H9 (cell line): Measurements from ENCODE around the gene STX10. TPM values are rescaled to one million over a fixed set of nuclear protein-coding genes. Genes with fewer than 3 reads are reported as not detected.
A peak's percentile ranks its signal among the peaks of the same experiment; 100 is the strongest.

Experiments used
- DNase-seq: peaks from one replicate; pipeline ENCODE4 v3.0.0-alpha.2; 2017
- H2AFZ ChIP-seq: one replicate; pipeline ENCODE4 v1.6.1; 2013; ENCODE audit warnings: mild to moderate bottlenecking, low read length, control low read depth, moderate library complexity
- H2AK5ac ChIP-seq: 2 replicates; pipeline ENCODE4 v1.6.1; 2013; ENCODE audit warnings: low read length, control low read depth, mixed read lengths; ENCODE audit not compliant: insufficient read length
- H2BK120ac ChIP-seq: one replicate; pipeline ENCODE4 v1.6.1; 2013; ENCODE audit warnings: low read depth, mild to moderate bottlenecking, low read length, control low read depth, inconsistent platforms; ENCODE audit not compliant: poor library complexity, severe bottlenecking
- H2BK12ac ChIP-seq: 2 replicates; pipeline ENCODE4 v1.6.1; 2013; ENCODE audit warnings: low read length, control low read depth, mixed read lengths, low read depth; ENCODE audit not compliant: insufficient read length
- H2BK15ac ChIP-seq: 2 replicates; pipeline ENCODE4 v1.6.1; 2013; ENCODE audit warnings: low read depth, low read length, control low read depth
- H2BK20ac ChIP-seq: one replicate; pipeline ENCODE4 v1.6.1; 2013; ENCODE audit warnings: low read depth, mild to moderate bottlenecking, low read length, control low read depth, inconsistent platforms; ENCODE audit not compliant: poor library complexity, severe bottlenecking
- H2BK5ac ChIP-seq: 2 replicates; pipeline ENCODE4 v1.6.1; 2013; ENCODE audit warnings: low read length, control low read depth, mixed read lengths; ENCODE audit not compliant: insufficient read length
- H3K14ac ChIP-seq: 2 replicates; pipeline ENCODE4 v1.6.1; 2013; ENCODE audit warnings: low read length, control low read depth; ENCODE audit not compliant: insufficient read depth
- H3K18ac ChIP-seq: 2 replicates; pipeline ENCODE4 v1.6.1; 2013; ENCODE audit warnings: low read depth, mild to moderate bottlenecking, mixed read lengths, low read length, control low read depth; ENCODE audit not compliant: insufficient read length
- H3K23ac ChIP-seq: 2 replicates; pipeline ENCODE4 v1.6.1; 2013; ENCODE audit warnings: low read length, control low read depth, mixed read lengths, low read depth; ENCODE audit not compliant: insufficient read length
- H3K23me2 ChIP-seq: 2 replicates; pipeline ENCODE4 v1.6.1; 2013; ENCODE audit warnings: low read depth, mild to moderate bottlenecking, mixed read lengths, low read length, control low read depth; ENCODE audit not compliant: insufficient read length, poor library complexity, severe bottlenecking
- H3K27ac ChIP-seq: 2 replicates; pipeline ENCODE4 v1.5.1; 2013; ENCODE audit warnings: low read length, control low read depth, mixed read lengths, low read depth; ENCODE audit not compliant: insufficient read length
- H3K27me3 ChIP-seq: 2 replicates; pipeline ENCODE4 v1.6.1; 2013; ENCODE audit warnings: low read length, control low read depth, inconsistent platforms; ENCODE audit not compliant: insufficient read depth
- H3K4ac ChIP-seq: 2 replicates; pipeline ENCODE4 v1.6.1; 2013; ENCODE audit warnings: low read depth, mild to moderate bottlenecking, control low read depth, inconsistent platforms, low read length, moderate library complexity
- H3K4me1 ChIP-seq: 2 replicates; pipeline ENCODE4 v1.6.1; 2013; ENCODE audit warnings: low read length, control low read depth, inconsistent platforms; ENCODE audit not compliant: insufficient read depth
- H3K4me2 ChIP-seq: 2 replicates; pipeline ENCODE4 v1.6.1; 2013; ENCODE audit warnings: low read length, control low read depth, mixed read lengths; ENCODE audit not compliant: insufficient read length, insufficient read depth
- H3K56ac ChIP-seq: 2 replicates; pipeline ENCODE4 v1.6.1; 2013; ENCODE audit warnings: low read depth, mild to moderate bottlenecking, mixed read lengths, low read length, control low read depth; ENCODE audit not compliant: insufficient read length
- H3K79me1 ChIP-seq: 2 replicates; pipeline ENCODE4 v1.6.1; 2013; ENCODE audit warnings: low read depth, mild to moderate bottlenecking, moderate library complexity, low read length, control low read depth, inconsistent platforms; ENCODE audit not compliant: insufficient read depth, poor library complexity, severe bottlenecking
- H3K79me2 ChIP-seq: 2 replicates; pipeline ENCODE4 v1.6.1; 2013; ENCODE audit warnings: low read length, control low read depth, inconsistent platforms; ENCODE audit not compliant: insufficient read depth
- H3K9ac ChIP-seq: 2 replicates; pipeline ENCODE4 v1.6.1; 2013; ENCODE audit warnings: low read length, control low read depth, mixed read lengths; ENCODE audit not compliant: insufficient read length; ENCODE audit errors: extremely low read depth
- H3K9me3 ChIP-seq: one replicate; pipeline ENCODE4 v1.6.1; 2013; ENCODE audit warnings: low read depth, low read length, inconsistent platforms; ENCODE audit not compliant: control insufficient read depth
- H3T11ph ChIP-seq: one replicate; pipeline ENCODE4 v1.6.1; 2013; ENCODE audit warnings: mild to moderate bottlenecking, low read length, control low read depth, inconsistent platforms
- H4K20me1 ChIP-seq: one replicate; pipeline ENCODE4 v1.6.1; 2013; ENCODE audit not compliant: control insufficient read depth, insufficient read length, insufficient read depth
- H4K5ac ChIP-seq: 2 replicates; pipeline ENCODE4 v1.6.1; 2013; ENCODE audit warnings: low read depth, mild to moderate bottlenecking, mixed read lengths, low read length, control low read depth; ENCODE audit not compliant: insufficient read length
- H4K8ac ChIP-seq: replicated peaks from 2 replicates; pipeline ENCODE4 v1.6.1; 2013; ENCODE audit warnings: low read length, control low read depth, mixed read lengths, low read depth; ENCODE audit not compliant: insufficient read length
- H4K91ac ChIP-seq: 2 replicates; pipeline ENCODE4 v1.6.1; 2013; ENCODE audit warnings: low read depth, mild to moderate bottlenecking, moderate library complexity, mixed read lengths, low read length, control low read depth; ENCODE audit not compliant: insufficient read length
- H3K27ac Mint-ChIP-seq, 3 experiments: 2 replicates in 2 of 3; 3 replicates in 1 of 3; pipeline ENCODE4 v1.8.0; 2020 to 2021; ENCODE audit warnings: mixed read lengths in 3 of 3, mild to moderate bottlenecking in 1 of 3, moderate library complexity in 1 of 3
- H3K27me3 Mint-ChIP-seq: 2 replicates; pipeline ENCODE4 v1.8.0; 2021; ENCODE audit warnings: low read depth, mild to moderate bottlenecking, moderate library complexity, mixed read lengths
- H3K36me3 Mint-ChIP-seq, 3 experiments: 2 replicates in 2 of 3; 3 replicates in 1 of 3; pipeline ENCODE4 v1.8.0; 2020 to 2021; ENCODE audit warnings: low read depth in 3 of 3, mixed read lengths in 3 of 3; ENCODE audit not compliant: insufficient read depth in 1 of 3
- H3K4me1 Mint-ChIP-seq, 2 experiments: 2 replicates each; pipeline ENCODE4 v1.8.0; 2020; ENCODE audit warnings: mixed read lengths in 2 of 2
- H3K4me3 Mint-ChIP-seq, 2 experiments: 2 replicates in 1 of 2; 3 replicates in 1 of 2; pipeline ENCODE4 v1.8.0; 2020 to 2021; ENCODE audit warnings: mild to moderate bottlenecking in 2 of 2, mixed read lengths in 2 of 2, moderate library complexity in 1 of 2
- H3K9me3 Mint-ChIP-seq, 2 experiments: 2 replicates in 1 of 2; 3 replicates in 1 of 2; pipeline ENCODE4 v1.8.0; 2020; ENCODE audit warnings: mild to moderate bottlenecking in 2 of 2, mixed read lengths in 2 of 2, moderate library complexity in 1 of 2
- CTCF ChIP-seq: fragments of 200-600 bp; sonication (generic); conservative IDR thresholded peaks from 3 replicates; pipeline ENCODE4 v1.8.0; 2021; ENCODE audit warnings: antibody characterized with exemption, mild to moderate bottlenecking
- WGBS: extraction: QIAGEN DNeasy Blood & Tissue Kit; methylation state at CpG from one replicate; pipeline ENCODE4 v1.1.7; 2013; ENCODE audit warnings: missing lambda C conversion rate, low lambda C conversion rate, mixed read lengths; ENCODE audit not compliant: insufficient read length; ENCODE audit errors: extremely low coverage; 5-methylcytosine and 5-hydroxymethylcytosine counted together
- total RNA-seq: library from RNA; stranded (reverse); gene quantifications from 2 replicates; pipeline ENCODE4 v1.2.1, GENCODE V29; 2021

The STX10 gene
- total RNA-seq, 1 experiment from 2014 or later, result 39.4 TPM

GRCh38 chr19:13127051-13127450 lies 23.1 kb downstream of the STX10 start:
- Histone ChIP-seq H3T11ph (no peak overlapping the region), H4K5ac (no peak overlapping the region), H2BK120ac (no peak overlapping the region), H2BK5ac (no peak overlapping the region), H3K23ac (no peak overlapping the region), H3K23me2 (no peaks in the 10 kb centered on the region), H2AK5ac (no peak overlapping the region), H3K4me2 (no peak overlapping the region), H3K4ac (no peak overlapping the region), H3K4me1 (no peaks in the 10 kb centered on the region), H2BK12ac (no peak overlapping the region), H3K79me2 (peaks cover 56% of the 10 kb centered on the region; the same call in 1 of the 2 replicates), H3K27me3 (no peaks in the 10 kb centered on the region), H3K14ac (no peak overlapping the region), H2BK15ac (no peak overlapping the region), H3K9me3 (no peaks in the 10 kb centered on the region), H2AFZ (no peak overlapping the region), H4K91ac (no peak overlapping the region), H4K8ac (no peak overlapping the region), H2BK20ac (no peak overlapping the region), H4K20me1 (no peaks in the 10 kb centered on the region), H3K79me1 (peaks cover 6% of the 10 kb centered on the region), H3K27ac (no peak overlapping the region), H3K9ac (no peak overlapping the region), H3K56ac (no peak overlapping the region), H3K18ac (no peak overlapping the region)
- no peak for TF ChIP-seq CTCF
- Mint-ChIP-seq H3K27ac (0 out of 7 replicates have a peak overlapping the region, but pooled peaks of 1 of the 3 experiments have one; percentile 68), H3K9me3 (no peaks in the 10 kb centered on the region), H3K27me3 (no peaks in the 10 kb centered on the region), H3K36me3 (peaks cover 3 to 38% (median 13%) of the 10 kb centered on the region in 3 experiments; a peak in 6 of 7 replicates), H3K4me3 (no peak overlapping the region), H3K4me1 (peaks cover 14 to 20% of the 10 kb centered on the region in 2 experiments)
- WGBS, result no CpG with 5 or more reads among the region's 9 CpGs
- DNase-seq, result no peak
